H1 (cell line): ENCODE data around the gene PJVK. TPM values are rescaled to one million over a fixed set of nuclear protein-coding genes. Genes with fewer than 3 reads are reported as not detected.

Source experiments
- CEBPB ChIP-seq: IDR thresholded peaks from 2 replicates; pipeline ENCODE4 v1.6.1; 2012; ENCODE audit warnings: low read depth, low read length
- EGR1 ChIP-seq: IDR thresholded peaks from 2 replicates; pipeline ENCODE4 v1.6.1; 2011; ENCODE audit warnings: low read depth, low read length, borderline replicate concordance
- EP300 ChIP-seq, 2 experiments: IDR thresholded peaks; 1 replicate in 1 of 2; 2 replicates in 1 of 2; pipeline ENCODE4 v1.6.1; 2011 to 2012; ENCODE audit warnings: low read depth in 2 of 2, low read length in 2 of 2, mild to moderate bottlenecking in 2 of 2, borderline replicate concordance in 1 of 2, inconsistent platforms in 1 of 2, moderate library complexity in 1 of 2
- NANOG ChIP-seq: IDR thresholded peaks from 2 replicates; pipeline ENCODE4 v1.6.1; 2011; ENCODE audit warnings: low read length, low read depth, mild to moderate bottlenecking, inconsistent platforms; ENCODE audit not compliant: insufficient read depth, poor library complexity, severe bottlenecking
- RBBP5 ChIP-seq: IDR thresholded peaks from 2 replicates; pipeline ENCODE4 v1.7.1; 2012; ENCODE audit warnings: low read depth, mild to moderate bottlenecking, inconsistent platforms, low read length, moderate library complexity, borderline replicate concordance
- polyA plus RNA-seq, 7 experiments: library from polyadenylated mRNA; depleted of rRNA in 3 of 7; stranded (reverse) in 5 of 7; unstranded in 2 of 7; fragments of >200 nt in 5 of 7; fragments of 200-250 nt in 2 of 7; gene quantifications; 1 replicate in 5 of 7; 2 replicates in 1 of 7; 4 replicates in 1 of 7; pipeline versions ENCODE4 v1.2.1 to v1.2.3, GENCODE V29; 2011 to 2013; ENCODE audit warnings: missing spikeins in 2 of 7, mixed read lengths in 2 of 7
- total RNA-seq: library from RNA; stranded (reverse); fragmentation: NEBNext Ultra II Directional; extraction: Animal tissue kit (Norgen Biotek cat#: 25700); gene quantifications from 2 replicates; pipeline ENCODE4 v1.2.1, GENCODE V29; 2021

PJVK gene
- total and polyA plus RNA-seq, 2 of the 8 experiments (the other 6 are each of a cell fraction or from before 2014, with no cell fraction given), result 2.4 to 2.8 TPM

DNA sequence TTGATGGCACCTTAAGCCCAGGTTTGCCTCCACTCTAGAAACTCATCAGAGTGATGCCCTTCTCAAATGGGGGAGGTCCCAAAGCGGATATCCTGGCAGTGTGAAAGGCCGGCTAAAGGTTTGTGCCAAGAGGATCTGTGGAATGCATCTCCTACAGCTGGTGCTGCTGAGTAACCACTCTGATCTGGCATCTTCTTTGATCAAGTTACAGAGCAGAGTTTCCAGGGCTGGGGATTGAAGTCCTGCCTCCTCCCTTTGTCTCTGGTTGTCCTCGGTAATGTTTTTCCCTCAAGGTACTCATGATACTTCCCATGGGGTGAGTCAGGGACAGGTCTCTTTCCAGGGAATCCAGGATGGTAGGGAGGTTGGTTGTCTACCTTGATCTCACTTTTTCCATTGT lies 24.8 kb upstream of the PJVK start (continued):
- TF ChIP-seq CEBPB (no peak), EP300 (IDR thresholded peaks at IDR 0.05; ENCODE audit: borderline replicate concordance in 1 of 2, low read depth in 2 of 2, low read length in 2 of 2) (no peak), NANOG (no peak), EGR1 (no peak), RBBP5 (no peak)
